Measurements from ENCODE around the gene NHLRC1.
"Not testable (repeated sequence)": the region's sequence is repeated elsewhere in the genome, so short reads cannot be mapped to it uniquely, and the experiment has no call there.

DNA sequence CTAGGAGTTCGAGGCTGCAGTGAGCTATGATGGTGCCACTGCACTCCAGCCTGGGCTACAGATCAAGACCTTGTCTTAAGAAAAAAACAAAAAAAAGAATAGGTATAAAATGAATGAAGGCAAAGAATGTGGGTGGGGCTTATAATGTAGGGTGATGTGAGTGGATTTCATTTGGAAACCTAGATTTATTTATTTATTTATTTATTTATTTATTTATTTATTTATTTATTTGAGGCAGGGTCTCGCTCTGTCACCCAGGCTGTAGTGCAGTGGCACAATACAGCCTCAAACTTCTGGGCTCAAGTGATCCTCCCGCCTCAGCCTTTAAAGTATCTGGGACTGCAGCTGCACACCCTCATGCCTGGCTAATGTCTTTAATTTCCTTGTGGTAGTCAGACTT, 28.9 kb upstream of the NHLRC1 start:
- TF ChIP-seq, protein P1, sequence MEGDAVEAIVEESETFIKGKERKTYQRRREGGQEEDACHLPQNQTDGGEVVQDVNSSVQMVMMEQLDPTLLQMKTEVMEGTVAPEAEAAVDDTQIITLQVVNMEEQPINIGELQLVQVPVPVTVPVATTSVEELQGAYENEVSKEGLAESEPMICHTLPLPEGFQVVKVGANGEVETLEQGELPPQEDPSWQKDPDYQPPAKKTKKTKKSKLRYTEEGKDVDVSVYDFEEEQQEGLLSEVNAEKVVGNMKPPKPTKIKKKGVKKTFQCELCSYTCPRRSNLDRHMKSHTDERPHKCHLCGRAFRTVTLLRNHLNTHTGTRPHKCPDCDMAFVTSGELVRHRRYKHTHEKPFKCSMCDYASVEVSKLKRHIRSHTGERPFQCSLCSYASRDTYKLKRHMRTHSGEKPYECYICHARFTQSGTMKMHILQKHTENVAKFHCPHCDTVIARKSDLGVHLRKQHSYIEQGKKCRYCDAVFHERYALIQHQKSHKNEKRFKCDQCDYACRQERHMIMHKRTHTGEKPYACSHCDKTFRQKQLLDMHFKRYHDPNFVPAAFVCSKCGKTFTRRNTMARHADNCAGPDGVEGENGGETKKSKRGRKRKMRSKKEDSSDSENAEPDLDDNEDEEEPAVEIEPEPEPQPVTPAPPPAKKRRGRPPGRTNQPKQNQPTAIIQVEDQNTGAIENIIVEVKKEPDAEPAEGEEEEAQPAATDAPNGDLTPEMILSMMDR (IDR thresholded peaks at IDR 0.05 in 2 of 3, conservative IDR thresholded peaks at IDR 0.05 in 1 of 3; ENCODE audit: control insufficient read depth in 2 of 3, extremely low read depth in 1 of 3, insufficient read depth in 1 of 3, low read depth in 3 of 3, low read length in 3 of 3) = not testable (repeated sequence)
- not testable (repeated sequence) for TF ChIP-seq KDM1A (IDR thresholded peaks at IDR 0.05; ENCODE audit: borderline replicate concordance)

Data from GM12878 (cell line).